GM21360 (cell line): ENCODE results near the gene UNC5B.

Experiments used
- ATAC-seq: cut with Tn5 transposase; IDR thresholded peaks from one replicate; pipeline ENCODE4 v1.9.1; 2021; ENCODE audit warnings: mild to moderate bottlenecking, moderate library complexity; ENCODE audit not compliant: unreplicated experiment

Gene UNC5B

DNA sequence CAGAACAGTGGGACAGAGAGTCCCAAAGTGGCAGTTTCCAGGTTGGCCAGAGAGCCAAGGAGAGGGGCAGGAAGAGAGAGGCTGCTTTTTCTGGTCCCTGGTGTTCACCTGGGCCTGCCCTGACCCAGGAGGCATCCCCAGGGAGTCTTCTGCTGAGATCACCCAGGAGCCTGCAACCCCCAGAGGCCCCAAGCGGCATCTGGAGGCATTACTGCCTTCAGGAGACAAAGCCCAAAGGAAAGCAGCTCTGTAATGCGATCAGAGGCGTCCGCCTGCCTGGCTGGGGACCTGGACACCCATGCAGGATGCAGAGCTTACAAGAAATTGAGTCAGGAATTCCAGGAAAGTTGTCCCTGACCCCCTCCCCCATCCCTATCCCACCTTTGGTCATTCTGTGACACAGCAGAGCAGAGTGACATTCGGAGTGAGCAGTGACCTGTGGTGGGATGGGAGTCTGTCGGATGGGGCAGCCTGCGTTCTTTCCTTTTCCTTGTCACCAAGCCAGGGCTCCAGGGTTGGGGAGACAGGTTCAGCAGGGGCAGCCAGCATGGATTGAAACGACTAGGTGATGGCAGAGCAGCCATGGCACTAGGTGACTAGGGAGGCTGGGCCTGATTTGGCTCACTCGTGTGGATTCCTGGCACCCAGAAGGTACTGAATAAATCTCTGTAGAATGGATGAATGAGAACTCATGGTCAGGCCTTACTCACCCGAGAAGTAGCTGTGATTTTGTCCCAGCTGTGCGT is 10.4 kb downstream of the UNC5B start:
- no peak for ATAC-seq

DNA sequence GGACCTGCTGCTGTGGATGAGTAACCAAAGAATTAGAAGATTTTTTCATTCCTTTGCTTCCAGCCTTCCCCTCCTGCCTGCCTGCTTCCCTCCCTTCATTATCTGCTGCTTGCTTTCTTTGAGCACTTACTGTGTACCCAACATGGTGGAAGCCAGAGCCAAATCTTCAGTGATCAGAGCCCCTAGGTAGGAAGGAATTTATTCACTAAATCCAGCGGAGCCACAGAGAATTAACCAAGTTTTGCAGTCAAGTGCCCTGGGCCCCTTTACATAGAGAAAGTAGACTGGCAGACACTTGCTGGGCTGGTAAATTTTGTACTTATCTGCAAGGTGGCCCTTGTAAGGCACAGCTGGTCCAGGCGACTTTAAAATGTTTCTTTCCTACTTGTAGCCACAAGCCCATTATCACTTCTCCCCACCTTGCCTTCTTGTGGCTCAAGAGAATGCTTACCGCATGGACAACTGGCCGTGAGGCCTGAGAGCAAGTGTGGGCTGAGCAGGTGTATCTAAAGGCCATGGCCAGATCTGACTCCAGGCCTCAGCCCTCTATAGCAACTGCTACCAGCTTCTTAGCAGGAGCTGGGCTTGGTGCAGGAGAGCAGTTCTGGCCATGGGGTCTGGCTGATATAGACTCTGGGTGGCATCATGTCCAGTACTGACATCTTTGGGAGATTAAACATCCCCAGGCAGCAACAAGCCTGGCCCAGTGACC is 11.1 kb downstream of the UNC5B start:
- no peak for ATAC-seq

DNA sequence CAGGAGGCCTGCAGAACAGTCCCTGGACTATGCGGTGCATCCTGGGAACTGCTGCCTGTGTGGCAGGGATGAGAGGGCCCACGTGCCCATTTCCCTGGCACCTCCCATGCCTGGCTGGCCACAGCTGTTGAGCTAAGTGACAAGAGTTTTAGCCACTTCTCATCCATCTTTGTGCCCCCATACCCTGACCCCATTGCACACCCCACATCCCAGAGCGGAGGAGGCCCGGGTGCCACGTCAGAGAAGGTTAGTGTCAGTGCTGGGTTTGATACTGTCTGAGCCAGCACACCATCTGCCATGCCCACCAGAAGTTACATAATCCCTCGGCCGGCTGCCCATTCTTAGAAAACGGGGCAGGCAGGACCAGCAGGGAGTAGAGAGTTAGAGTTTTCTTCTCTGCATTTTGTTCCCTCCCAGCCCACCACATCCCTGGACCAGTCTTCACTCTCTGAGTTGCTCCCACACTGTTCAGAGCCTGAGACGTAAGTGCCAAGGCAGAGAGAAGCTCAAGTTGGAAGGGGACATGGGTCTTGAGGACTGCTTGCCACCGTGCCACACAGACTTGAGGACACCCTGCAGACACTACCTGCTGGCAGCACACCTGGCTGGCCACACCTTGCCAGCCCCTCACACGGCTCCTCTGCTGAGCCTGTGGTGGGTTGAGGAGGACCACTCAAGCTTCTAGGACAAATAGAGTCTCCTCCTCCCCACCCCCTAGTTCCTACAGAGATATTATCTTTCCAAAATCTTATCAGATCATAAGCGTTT is 13.1 kb downstream of the UNC5B start:
- ATAC-seq: no peak

GRCh38 chr10:71228875-71229675 is 16.7 kb downstream of the UNC5B start:
- no peak for ATAC-seq

DNA sequence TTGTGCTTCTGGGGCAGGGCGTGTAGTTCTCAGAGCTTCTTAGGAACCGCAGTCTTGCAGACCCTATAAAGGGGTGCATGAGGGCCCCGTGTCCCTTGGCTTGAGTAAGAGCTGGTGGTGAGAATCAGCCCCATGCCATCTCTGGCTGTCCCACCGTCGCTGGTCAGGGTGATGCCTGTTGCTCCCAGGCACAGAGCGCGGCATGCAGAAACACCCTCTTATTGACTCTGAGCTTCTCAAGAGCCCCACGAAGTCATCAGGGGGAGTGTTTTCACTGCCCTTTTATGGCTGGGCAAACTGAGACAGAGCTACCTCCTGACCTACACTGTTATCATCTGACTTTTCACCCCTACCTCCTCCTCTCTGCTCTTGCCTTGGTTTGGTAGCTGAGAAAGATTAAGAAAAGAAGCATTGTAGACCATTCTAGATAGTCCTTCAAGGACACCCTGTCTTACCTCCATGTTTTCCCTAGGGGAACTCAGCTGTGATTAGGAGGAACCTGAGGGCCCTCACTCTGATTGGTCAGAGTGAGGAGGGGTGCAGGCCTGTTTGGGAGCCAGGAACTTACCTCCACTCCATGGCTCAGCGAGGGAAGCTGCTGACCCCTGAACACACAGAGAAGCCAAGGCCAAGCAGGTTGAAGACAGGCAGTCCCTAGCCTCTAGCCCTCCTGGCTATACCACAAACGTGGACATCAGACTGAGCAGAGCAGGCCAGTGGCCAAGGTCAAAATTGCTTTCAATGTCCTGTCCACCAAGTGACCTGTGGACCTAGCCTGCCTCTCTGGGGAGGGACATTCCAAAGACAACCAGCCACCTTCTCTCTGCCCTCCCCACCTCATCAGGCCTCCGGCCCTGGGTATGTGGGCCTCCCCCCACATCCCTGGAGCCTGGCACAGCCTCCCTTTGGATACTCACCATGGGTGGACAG is 17.6 kb downstream of the UNC5B start:
- ATAC-seq: no peak

DNA sequence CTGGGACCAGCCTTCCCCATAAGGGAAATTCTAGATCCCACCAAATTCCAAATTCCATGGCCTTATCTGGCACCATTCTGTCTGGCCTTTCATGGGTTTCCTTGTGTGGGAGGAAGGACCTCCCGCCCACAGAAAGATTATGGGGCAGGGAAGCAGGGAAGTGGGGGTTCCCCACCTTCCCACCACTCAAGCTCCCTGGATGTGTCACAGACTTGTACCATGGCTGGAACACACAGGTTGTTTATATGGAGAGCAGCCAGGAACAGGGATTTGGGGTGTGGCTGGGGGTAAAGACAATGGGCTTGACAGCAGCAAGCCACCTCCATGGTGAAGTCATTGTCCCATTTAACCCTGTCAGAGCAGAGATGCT is 18.3 kb downstream of the UNC5B start:
- no peak for ATAC-seq

DNA sequence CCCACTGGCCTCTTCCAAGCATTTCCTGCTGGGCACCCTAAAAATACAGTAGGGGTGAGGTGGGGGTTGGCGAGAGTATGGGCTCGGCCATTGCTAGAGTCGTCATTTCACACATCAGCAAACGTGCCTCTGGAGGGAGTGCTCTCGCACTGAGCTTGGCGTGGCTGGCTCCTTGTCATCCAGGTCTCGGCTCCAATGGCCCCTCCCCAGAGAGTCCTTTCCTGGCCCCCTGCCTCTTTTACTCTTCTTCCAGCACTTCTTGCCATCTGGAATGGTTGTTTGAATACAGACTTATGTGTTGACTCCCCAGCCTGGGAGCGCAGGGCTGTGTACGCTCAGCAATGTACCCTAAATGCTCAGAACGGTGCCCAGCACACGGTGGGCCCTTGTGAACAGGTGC is 18.8 kb downstream of the UNC5B start:
- ATAC-seq: no peak

DNA sequence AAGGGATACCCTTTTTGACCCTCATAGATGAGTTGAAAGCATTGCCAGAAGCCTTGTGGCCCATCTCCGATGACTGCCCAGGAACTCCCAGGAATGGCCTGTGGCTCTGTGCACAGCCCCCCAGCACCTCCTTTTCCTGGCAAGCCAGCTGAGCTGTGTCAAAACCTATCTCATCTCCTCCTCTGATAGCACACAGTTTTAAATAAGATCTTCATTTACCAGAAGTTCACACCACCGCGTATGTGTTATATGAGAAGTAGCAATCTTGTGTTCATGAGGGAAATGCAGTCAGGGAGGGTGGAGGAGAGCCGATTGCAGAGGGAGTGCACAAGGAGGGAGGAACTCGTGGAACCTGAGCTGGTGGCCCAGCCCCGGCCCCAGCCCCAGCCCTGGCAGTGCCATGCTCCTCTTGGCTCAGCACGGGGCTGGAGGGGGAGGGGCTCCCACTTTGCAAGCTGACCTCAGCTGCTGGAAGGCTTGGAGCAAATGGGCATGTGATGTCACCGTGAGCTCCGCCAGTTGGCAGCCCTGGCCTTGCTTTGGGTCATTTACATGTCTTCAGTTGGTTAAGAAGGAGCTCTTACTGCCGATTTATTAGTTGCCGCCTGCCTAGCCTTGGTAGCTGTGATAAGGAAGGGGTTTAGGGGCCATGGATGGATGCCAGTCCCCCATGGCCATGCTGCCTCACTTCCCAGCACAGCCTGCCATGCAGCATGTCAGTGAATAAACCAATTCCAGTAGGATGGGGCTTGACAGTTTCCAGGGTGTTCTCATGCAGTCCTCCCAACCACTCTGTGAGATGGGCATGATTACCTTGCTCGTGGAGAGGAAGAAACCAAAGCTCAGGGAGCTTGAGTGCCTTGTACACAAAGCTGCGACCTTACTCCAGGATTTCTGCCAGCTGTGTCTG is 20.0 kb downstream of the UNC5B start:
- no peak for ATAC-seq

GRCh38 chr10:71233482-71233892 is 21.1 kb downstream of the UNC5B start:
- ATAC-seq: no peak

- ATAC-seq: no peak
These were observed 21.9 kb downstream of the UNC5B start for GRCh38 chr10:71234004-71234894.

DNA sequence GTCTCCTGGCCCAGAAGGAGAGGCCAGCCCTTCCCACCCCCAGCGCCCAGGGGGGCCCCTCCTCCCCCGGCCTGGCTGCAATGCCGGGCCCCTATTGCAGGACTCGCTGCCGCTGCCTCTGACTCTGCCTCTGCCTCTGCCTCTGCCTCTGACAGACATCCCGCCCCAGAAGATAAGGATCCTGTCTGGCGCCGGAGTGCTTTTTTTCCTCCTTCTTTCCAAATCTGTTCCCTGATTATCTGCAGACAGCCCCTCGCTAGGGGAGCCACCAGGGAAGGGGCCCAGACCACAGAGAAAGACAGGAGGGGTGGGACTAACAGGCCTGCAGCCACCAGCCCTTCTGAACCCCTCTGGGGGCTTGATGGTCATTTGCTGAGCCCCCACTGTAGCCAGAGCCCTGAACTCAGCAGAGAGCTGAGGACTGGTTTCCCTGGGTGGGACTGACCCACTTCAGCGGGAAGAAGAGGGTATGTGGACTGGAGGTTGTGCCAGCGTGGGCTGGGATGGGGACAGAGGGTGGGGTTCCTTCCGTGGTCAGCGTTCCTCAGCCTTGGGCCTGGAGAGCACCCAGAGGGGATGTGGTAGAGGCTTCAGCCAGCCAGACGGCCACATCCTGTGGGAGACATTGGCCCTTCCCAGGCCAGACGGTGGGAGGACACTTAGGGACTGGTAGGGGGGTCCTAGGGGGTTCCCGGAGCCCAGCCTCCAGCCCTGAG is 22.8 kb downstream of the UNC5B start:
- ATAC-seq: no peak

- ATAC-seq: no peak
These were observed 23.4 kb downstream of the UNC5B start for GRCh38 chr10:71235808-71236207.

DNA sequence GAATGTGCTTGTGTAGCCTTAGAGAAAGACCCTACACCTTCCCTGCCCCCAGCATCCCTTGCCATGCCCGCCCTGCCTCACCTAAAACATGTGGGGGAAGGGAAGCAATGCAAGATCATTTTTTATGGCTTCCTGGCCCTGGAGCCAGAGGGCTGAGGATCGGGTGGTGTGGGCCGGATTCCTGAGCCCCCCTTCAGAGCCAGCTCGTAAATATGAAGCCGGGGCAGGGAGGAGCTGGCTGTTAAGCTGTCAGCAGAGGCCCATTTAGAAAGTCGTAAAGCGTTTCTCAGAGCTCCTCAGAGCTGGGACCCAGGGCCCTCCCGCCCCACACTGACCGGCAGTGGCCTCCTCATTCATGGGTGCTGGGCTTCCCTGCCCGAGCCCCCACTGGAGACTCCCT is 23.9 kb downstream of the UNC5B start:
- no peak for ATAC-seq

GRCh38 chr10:71236822-71237682 is 24.7 kb downstream of the UNC5B start:
- ATAC-seq: no peak

- no peak for ATAC-seq
These were observed 25.7 kb downstream of the UNC5B start for GRCh38 chr10:71237843-71238623.

DNA sequence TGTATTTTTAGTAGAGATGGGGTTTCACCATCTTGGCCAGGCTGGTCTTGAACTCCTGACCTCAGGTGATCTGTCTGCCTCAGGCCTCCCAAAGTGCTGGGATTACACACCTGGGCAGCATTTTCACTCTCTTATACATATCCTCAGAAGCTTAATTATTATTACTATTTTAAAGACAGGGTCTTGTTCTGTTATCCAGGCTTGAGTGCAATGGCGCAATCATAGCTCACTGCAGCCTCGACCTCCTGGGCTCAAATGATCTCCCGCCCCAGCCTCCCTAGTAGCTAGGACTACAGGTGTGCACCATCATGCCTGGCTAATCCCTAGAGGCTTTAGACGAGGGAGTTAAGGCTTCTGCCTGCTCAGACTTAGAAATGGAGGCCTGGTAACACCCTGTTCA is 26.3 kb downstream of the UNC5B start:
- ATAC-seq: no peak
